OCI-LY7 (cell line): ENCODE data around the gene DTNA. TPM values are rescaled to one million over a fixed set of nuclear protein-coding genes. Genes with fewer than 3 reads are reported as not detected.
"Not testable (repeated sequence)": the region's sequence is repeated elsewhere in the genome, so short reads cannot be mapped to it uniquely, and the experiment has no call there.

Source experiments
- BruUV-seq: library from RNA; stranded (reverse); fragments of 400-500 nt; replicated peaks from 2 replicates; lab custom pipeline; 2021; lab: Mats Ljungman, UMichigan
- CTCF ChIA-PET: fragments of 300-600 bp; sonication (Branson Sonifier 250); formaldehyde crosslinking; loops from one replicate; lab custom pipeline; 2022; ENCODE audit warnings: antibody characterized with exemption; ENCODE audit not compliant: unreplicated experiment; lab: Charles Lee
- POLR2A ChIA-PET: fragments of 300-600 bp; sonication (Branson Sonifier 250); formaldehyde crosslinking; loops from one replicate; lab custom pipeline; 2022; ENCODE audit warnings: antibody characterized with exemption; lab: Charles Lee
- DNase-seq: peaks from one replicate; pipeline ENCODE4 v3.0.0-alpha.2; 2015; ENCODE audit warnings: low spot score
- H2AFZ ChIP-seq: fragments of 200-600 bp; sonication (generic), shearing (Covaris generic); 2 replicates; pipeline ENCODE4 v1.6.1; 2014; ENCODE audit warnings: mild to moderate bottlenecking, antibody characterized with exemption, low read length, moderate library complexity
- H3K27ac ChIP-seq: fragments of 200-600 bp; sonication (generic); 2 replicates; pipeline ENCODE4 v1.5.1; 2014; ENCODE audit warnings: mixed run types, low read depth, mild to moderate bottlenecking, moderate library complexity, low read length, inconsistent platforms; ENCODE audit not compliant: poor library complexity, severe bottlenecking
- H3K36me3 ChIP-seq: fragments of 200-600 bp; sonication (generic); 2 replicates; pipeline ENCODE4 v1.6.1; 2014; ENCODE audit warnings: mild to moderate bottlenecking, antibody characterized with exemption, low read length, moderate library complexity, mixed read lengths; ENCODE audit not compliant: insufficient read depth
- H3K4me1 ChIP-seq: fragments of 200-600 bp; sonication (generic); 2 replicates; pipeline ENCODE4 v1.5.1; 2014; ENCODE audit warnings: mild to moderate bottlenecking, low read length; ENCODE audit not compliant: insufficient read depth, poor library complexity, severe bottlenecking
- H3K4me2 ChIP-seq: fragments of 200-600 bp; sonication (generic); 2 replicates; pipeline ENCODE4 v1.6.1; 2014; ENCODE audit warnings: mild to moderate bottlenecking, low read length
- H3K4me3 ChIP-seq: fragments of 200-600 bp; sonication (generic); 2 replicates; pipeline ENCODE4 v1.5.1; 2014; ENCODE audit warnings: mild to moderate bottlenecking, low read depth, low read length; ENCODE audit not compliant: poor library complexity, severe bottlenecking
- H3K79me2 ChIP-seq: fragments of 200-600 bp; sonication (generic); 2 replicates; pipeline ENCODE4 v1.6.1; 2016; ENCODE audit warnings: low read depth, mild to moderate bottlenecking, low read length, moderate library complexity, mixed read lengths; ENCODE audit not compliant: insufficient read depth
- H3K9me2 ChIP-seq: fragments of 200-600 bp; sonication (generic); 2 replicates; pipeline ENCODE4 v1.6.1; 2016; ENCODE audit warnings: mild to moderate bottlenecking, low read length, mixed read lengths; ENCODE audit not compliant: insufficient read depth
- H3K9me3 ChIP-seq: fragments of 200-600 bp; sonication (generic); 2 replicates; pipeline ENCODE4 v1.6.1; 2014; ENCODE audit warnings: mild to moderate bottlenecking, mixed run types, low read length, mixed read lengths
- H4K20me1 ChIP-seq: fragments of 200-600 bp; sonication (generic); 2 replicates; pipeline ENCODE4 v1.6.1; 2014; ENCODE audit warnings: mild to moderate bottlenecking, antibody characterized with exemption, low read length, moderate library complexity, mixed read lengths; ENCODE audit not compliant: insufficient read depth
- EZH2phosphoT487 ChIP-seq: fragments of 200-600 bp; sonication (generic); IDR thresholded peaks from 2 replicates; pipeline ENCODE4 v1.6.1; 2018; ENCODE audit warnings: low read depth, borderline replicate concordance, mild to moderate bottlenecking, mixed run types, antibody characterized with exemption, low read length, moderate library complexity, mixed read lengths
- intact Hi-C: fragments of 100-400 bp; cut with micrococcal nuclease; formaldehyde crosslinking; loops from one replicate; pipeline ENCODE4 v1.10.0; 2022; ENCODE audit not compliant: unreplicated experiment
- total RNA-seq, 2 experiments: library from RNA; depleted of rRNA in 1 of 2; stranded (reverse); fragments of >200 nt in 1 of 2; shearing (Covaris generic) in 1 of 2; gene quantifications; 2 replicates each; pipeline ENCODE4 v1.2.3, GENCODE V29; 2014 to 2022
- TF ChIP-seq, protein P1 (sequence below): fragments of 200-600 bp; sonication (generic); conservative IDR thresholded peaks from 2 replicates; pipeline ENCODE4 v1.5.1; 2014; ENCODE audit warnings: mild to moderate bottlenecking, antibody characterized with exemption, low read length, moderate library complexity, mixed read lengths

The DTNA gene
- total RNA-seq, 2 experiments from 2014 or later: 0.16 TPM; not detected in 1

DNA sequence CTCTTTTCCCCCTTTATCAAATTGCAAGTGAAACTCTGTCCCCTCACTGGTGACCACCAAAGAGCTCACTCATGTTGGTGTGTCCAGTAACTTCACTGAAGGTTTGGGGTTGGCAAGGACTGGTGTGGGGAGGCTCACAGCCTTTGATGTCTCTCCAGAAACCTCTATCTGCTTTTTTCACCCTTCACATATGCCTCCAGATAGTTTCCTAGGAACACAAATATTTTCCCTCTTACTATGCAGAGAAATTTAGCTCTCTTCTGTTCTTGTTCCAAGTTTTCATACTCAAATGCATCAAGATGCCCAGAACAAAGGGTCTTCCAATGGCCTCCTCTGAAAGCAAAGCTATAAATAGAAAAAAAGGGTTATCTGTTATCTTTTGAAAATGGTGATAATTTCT is 20.7 kb downstream of the DTNA start:
- Histone ChIP-seq H3K27ac (no peak overlapping the region), H2AFZ (no peak overlapping the region), H4K20me1 (no peaks in the 10 kb centered on the region), H3K4me1 (no peaks in the 10 kb centered on the region), H3K9me3 (no peaks in the 10 kb centered on the region), H3K4me2 (no peak overlapping the region), H3K9me2 (no peaks in the 10 kb centered on the region), H3K36me3 (no peaks in the 10 kb centered on the region), H3K79me2 (no peaks in the 10 kb centered on the region), H3K4me3 (no peak overlapping the region)
- TF ChIP-seq, protein P1, sequence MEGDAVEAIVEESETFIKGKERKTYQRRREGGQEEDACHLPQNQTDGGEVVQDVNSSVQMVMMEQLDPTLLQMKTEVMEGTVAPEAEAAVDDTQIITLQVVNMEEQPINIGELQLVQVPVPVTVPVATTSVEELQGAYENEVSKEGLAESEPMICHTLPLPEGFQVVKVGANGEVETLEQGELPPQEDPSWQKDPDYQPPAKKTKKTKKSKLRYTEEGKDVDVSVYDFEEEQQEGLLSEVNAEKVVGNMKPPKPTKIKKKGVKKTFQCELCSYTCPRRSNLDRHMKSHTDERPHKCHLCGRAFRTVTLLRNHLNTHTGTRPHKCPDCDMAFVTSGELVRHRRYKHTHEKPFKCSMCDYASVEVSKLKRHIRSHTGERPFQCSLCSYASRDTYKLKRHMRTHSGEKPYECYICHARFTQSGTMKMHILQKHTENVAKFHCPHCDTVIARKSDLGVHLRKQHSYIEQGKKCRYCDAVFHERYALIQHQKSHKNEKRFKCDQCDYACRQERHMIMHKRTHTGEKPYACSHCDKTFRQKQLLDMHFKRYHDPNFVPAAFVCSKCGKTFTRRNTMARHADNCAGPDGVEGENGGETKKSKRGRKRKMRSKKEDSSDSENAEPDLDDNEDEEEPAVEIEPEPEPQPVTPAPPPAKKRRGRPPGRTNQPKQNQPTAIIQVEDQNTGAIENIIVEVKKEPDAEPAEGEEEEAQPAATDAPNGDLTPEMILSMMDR: no peak
- no peak for TF ChIP-seq EZH2phosphoT487
- intact Hi-C loops: no loop called here
- DNase-seq: no peak
- no TSS peak for BruUV-seq
- POLR2A ChIA-PET: interaction anchor here (0.7 kb wide), 1 partner anchor 86 kb away, joined by 4 read pairs; no protein-coding TSS in a partner anchor
- CTCF ChIA-PET: no interaction called here

DNA sequence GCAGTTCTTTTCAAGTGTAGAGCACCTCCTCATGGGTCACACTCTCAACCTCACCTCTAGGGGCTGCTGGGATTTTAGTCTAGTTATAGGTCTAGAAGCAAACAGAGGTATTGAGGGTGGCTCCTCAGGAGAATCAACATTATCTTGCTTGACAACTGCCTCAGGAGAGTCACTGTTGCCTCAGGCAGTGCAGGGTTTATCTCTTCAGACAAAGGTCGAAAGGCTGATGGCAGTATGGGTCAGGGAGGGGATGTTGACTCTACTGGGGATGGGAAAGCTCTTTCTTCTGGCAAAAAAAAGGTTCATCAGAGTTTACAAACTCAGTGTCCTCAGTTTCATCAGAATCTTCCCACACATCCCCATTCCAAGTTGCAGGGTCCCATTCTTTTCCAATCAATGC is 24.0 kb downstream of the DTNA start:
- ChIA-PET CTCF (no interaction called here), POLR2A (interaction anchor here (0.6 kb wide), 1 partner anchor 1491 kb away, joined by 5 read pairs; no protein-coding TSS in a partner anchor)
- H3K79me2 ChIP-seq: no peaks in the 10 kb centered on the region
- H3K9me3 ChIP-seq: no peaks in the 10 kb centered on the region
- no peak overlapping the region for H3K4me3 ChIP-seq
- DNase-seq: no peak
- no peak overlapping the region for H2AFZ ChIP-seq
- BruUV-seq: no TSS peak
- no peaks in the 10 kb centered on the region for H4K20me1 ChIP-seq
- H3K36me3 ChIP-seq: no peaks in the 10 kb centered on the region
- no peak overlapping the region for H3K27ac ChIP-seq
- H3K9me2 ChIP-seq: no peaks in the 10 kb centered on the region
- H3K4me1 ChIP-seq: no peaks in the 10 kb centered on the region
- H3K4me2 ChIP-seq: no peak overlapping the region
- intact Hi-C loops: no loop called here
- no peak for TF ChIP-seq EZH2phosphoT487
- TF ChIP-seq, protein P1: no peak

DNA sequence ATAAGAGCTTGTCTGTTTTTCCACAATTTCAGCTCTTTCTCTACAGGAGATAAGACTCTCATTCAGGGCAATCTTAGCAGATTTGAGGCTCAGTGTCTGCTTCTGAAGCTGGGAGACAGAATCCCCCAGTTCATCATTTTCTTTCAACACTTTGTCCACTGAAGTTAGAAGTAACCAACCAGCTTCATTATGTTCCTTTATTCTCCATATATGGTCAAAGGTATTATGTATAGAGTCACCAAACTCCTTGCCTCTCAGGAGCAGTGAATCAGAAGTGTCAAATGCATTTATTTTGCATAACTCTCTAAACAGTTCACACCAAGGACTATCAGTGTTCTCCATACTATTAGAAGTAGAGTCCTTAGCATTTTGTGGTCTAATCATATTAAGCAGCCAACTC is 24.4 kb downstream of the DTNA start:
- H3K27ac ChIP-seq, DNase-seq, H3K4me3 ChIP-seq, H3K9me2 ChIP-seq, BruUV-seq, H3K79me2 ChIP-seq, intact Hi-C loops, H3K9me3 ChIP-seq, POLR2A ChIA-PET, H3K4me1 ChIP-seq, CTCF ChIA-PET, H3K36me3 ChIP-seq, H4K20me1 ChIP-seq, H3K4me2 ChIP-seq, H2AFZ ChIP-seq: not testable (repeated sequence)
